HepG2 (cell line): ENCODE results near the gene KRTCAP3. TPM values are rescaled to one million over a fixed set of nuclear protein-coding genes. Genes with fewer than 3 reads are reported as not detected.

Source experiments
- CHCHD3 ChIP-seq: sonication (generic); formaldehyde crosslinking; IDR thresholded peaks from 2 replicates; pipeline ENCODE4 v1.8.0; 2022; ENCODE audit warnings: mild to moderate bottlenecking, missing genetic modification reagents, moderate library complexity
- CHD2 ChIP-seq: IDR thresholded peaks from 2 replicates; pipeline ENCODE4 v1.6.1; 2011; ENCODE audit warnings: low read depth, low read length, improper control_type of control experiment
- DMAP1 ChIP-seq: IDR thresholded peaks from 2 replicates; pipeline ENCODE4 v1.6.1; 2016
- FOXP1 ChIP-seq, 2 experiments: fragments of 450-650 bp in 1 of 2; IDR thresholded peaks; 2 replicates each; pipeline ENCODE4 v1.6.1; 2017 to 2018; ENCODE audit warnings: antibody characterized with exemption in 1 of 2
- HHEX ChIP-seq: IDR thresholded peaks from 2 replicates; pipeline ENCODE4 v1.6.1; 2016; ENCODE audit warnings: control low read depth
- KDM6A ChIP-seq: IDR thresholded peaks from 2 replicates; pipeline ENCODE4 v1.6.1; 2016; ENCODE audit warnings: low read depth
- LCORL ChIP-seq, 2 experiments: fragments of 450-650 bp in 1 of 2; sonication (generic) in 1 of 2; formaldehyde crosslinking in 1 of 2; IDR thresholded peaks; 2 replicates each; pipeline versions ENCODE4 v1.5.0 to v1.6.1; 2017 to 2020; ENCODE audit warnings: antibody characterized with exemption in 1 of 2, missing genetic modification reagents in 1 of 2
- MIXL1 ChIP-seq: IDR thresholded peaks from 2 replicates; pipeline ENCODE4 v1.6.1; 2016
- NFIC ChIP-seq: IDR thresholded peaks from 2 replicates; pipeline ENCODE4 v1.6.1; 2012; ENCODE audit warnings: mild to moderate bottlenecking, low read length, inconsistent platforms
- PTBP1 ChIP-seq: fragments of 200-400 bp; formaldehyde crosslinking; IDR thresholded peaks from 2 replicates; pipeline ENCODE4 v1.6.1; 2018; ENCODE audit warnings: low read length, low read depth; ENCODE audit not compliant: poor library complexity, severe bottlenecking
- ZFP41 ChIP-seq: sonication (generic); formaldehyde crosslinking; IDR thresholded peaks from 2 replicates; pipeline ENCODE4 v1.4.0; 2020; ENCODE audit warnings: mild to moderate bottlenecking, missing genetic modification reagents, borderline replicate concordance
- ZNF331 ChIP-seq: sonication (generic); formaldehyde crosslinking; IDR thresholded peaks from 2 replicates; pipeline ENCODE4 v1.4.0; 2020; ENCODE audit warnings: missing genetic modification reagents
- polyA plus RNA-seq, 8 experiments: library from polyadenylated mRNA; depleted of rRNA in 3 of 8; stranded (reverse) in 7 of 8; unstranded in 1 of 8; fragments of >200 nt; fragmentation: Illumina TruSeq in 4 of 8; extraction: Trizol in 4 of 8; gene quantifications; 2 replicates each; pipeline versions ENCODE4 v1.2.1 to v1.2.3, GENCODE V29; 2011 to 2016; ENCODE audit warnings: low read depth in 4 of 8, missing spikeins in 1 of 8, mixed read lengths in 1 of 8; ENCODE audit not compliant: insufficient read depth in 1 of 8
- total RNA-seq, 5 experiments: library from RNA; depleted of rRNA; stranded (reverse); fragments of >200 nt; fragmentation: Illumina TruSeq; extraction: Trizol; gene quantifications; 2 replicates each; pipeline ENCODE4 v1.2.3, GENCODE V29; 2016; ENCODE audit warnings: low read depth in 1 of 5
- TF ChIP-seq, protein P1 (sequence below): sonication (generic); formaldehyde crosslinking; IDR thresholded peaks from 2 replicates; pipeline ENCODE4 v1.4.0; 2020; ENCODE audit warnings: missing genetic modification reagents, borderline replicate concordance
- TF ChIP-seq, protein P2 (sequence below): sonication (generic); formaldehyde crosslinking; IDR thresholded peaks from 2 replicates; pipeline ENCODE4 v1.5.1; 2020; ENCODE audit warnings: missing genetic modification reagents, mild to moderate bottlenecking, borderline replicate concordance
- TF ChIP-seq, protein P3 (sequence below): sonication (generic); formaldehyde crosslinking; IDR thresholded peaks from 2 replicates; pipeline ENCODE4 v1.4.0; 2020; ENCODE audit warnings: missing genetic modification reagents, borderline replicate concordance
- TF ChIP-seq, protein P4 (sequence below), 2 experiments: sonication (generic) in 1 of 2; formaldehyde crosslinking in 1 of 2; IDR thresholded peaks; 2 replicates each; pipeline versions ENCODE4 v1.4.0 to v1.6.1; 2018 to 2020; ENCODE audit warnings: missing genetic modification reagents in 2 of 2, borderline replicate concordance in 1 of 2, low read depth in 1 of 2, mild to moderate bottlenecking in 1 of 2, missing biosample characterization in 1 of 2

KRTCAP3 gene
- total and polyA plus RNA-seq, 2 of the 13 experiments (the other 11 are each of a cell fraction or from before 2014, with no cell fraction given), result 2.1 to 4.5 TPM

DNA sequence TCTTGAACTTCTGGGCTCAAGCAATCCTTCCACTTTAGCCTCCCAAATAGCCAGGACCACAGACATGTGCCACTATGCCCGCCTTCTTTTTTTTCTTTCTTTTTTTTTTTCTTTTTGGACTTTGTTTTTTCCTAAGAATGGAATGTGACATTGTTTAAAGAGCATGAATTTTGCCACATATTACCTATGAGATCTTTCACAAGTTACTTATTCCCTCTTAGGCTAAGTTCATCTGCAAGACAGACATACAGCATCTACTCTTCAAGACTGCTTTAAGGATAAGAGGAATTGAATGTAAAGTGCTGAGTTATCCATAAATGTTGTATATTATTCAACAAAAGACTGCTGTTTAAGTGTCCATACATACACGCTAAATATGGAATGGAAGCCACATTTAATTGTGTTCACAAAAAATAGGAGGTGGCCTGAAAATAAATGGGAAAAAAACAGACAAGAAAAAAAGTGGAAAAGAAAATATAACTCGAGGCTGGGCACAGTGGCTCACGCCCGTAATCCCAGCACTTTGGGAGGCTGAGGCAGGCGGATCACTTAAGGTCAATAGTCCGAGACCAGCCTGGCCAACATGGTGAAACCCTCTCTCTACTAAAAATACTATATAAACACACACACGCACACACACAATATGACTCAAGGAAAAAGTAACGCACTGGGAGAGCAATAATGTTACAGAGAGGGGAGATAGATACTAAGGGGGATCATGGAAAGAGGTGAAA, 29.6 kb upstream of the KRTCAP3 start (continued):
- TF ChIP-seq, protein P1, sequence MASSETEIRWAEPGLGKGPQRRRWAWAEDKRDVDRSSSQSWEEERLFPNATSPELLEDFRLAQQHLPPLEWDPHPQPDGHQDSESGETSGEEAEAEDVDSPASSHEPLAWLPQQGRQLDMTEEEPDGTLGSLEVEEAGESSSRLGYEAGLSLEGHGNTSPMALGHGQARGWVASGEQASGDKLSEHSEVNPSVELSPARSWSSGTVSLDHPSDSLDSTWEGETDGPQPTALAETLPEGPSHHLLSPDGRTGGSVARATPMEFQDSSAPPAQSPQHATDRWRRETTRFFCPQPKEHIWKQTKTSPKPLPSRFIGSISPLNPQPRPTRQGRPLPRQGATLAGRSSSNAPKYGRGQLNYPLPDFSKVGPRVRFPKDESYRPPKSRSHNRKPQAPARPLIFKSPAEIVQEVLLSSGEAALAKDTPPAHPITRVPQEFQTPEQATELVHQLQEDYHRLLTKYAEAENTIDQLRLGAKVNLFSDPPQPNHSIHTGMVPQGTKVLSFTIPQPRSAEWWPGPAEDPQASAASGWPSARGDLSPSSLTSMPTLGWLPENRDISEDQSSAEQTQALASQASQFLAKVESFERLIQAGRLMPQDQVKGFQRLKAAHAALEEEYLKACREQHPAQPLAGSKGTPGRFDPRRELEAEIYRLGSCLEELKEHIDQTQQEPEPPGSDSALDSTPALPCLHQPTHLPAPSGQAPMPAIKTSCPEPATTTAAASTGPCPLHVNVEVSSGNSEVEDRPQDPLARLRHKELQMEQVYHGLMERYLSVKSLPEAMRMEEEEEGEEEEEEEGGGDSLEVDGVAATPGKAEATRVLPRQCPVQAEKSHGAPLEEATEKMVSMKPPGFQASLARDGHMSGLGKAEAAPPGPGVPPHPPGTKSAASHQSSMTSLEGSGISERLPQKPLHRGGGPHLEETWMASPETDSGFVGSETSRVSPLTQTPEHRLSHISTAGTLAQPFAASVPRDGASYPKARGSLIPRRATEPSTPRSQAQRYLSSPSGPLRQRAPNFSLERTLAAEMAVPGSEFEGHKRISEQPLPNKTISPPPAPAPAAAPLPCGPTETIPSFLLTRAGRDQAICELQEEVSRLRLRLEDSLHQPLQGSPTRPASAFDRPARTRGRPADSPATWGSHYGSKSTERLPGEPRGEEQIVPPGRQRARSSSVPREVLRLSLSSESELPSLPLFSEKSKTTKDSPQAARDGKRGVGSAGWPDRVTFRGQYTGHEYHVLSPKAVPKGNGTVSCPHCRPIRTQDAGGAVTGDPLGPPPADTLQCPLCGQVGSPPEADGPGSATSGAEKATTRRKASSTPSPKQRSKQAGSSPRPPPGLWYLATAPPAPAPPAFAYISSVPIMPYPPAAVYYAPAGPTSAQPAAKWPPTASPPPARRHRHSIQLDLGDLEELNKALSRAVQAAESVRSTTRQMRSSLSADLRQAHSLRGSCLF (CRISPR knock-in tag), result no peak
- no peak for TF ChIP-seq HHEX
- TF ChIP-seq DMAP1 (CRISPR knock-in tag), result peak; percentile 61; the same call in 1 of the 2 replicates
- peak; percentile 51; the same call in 1 of the 2 replicates for TF ChIP-seq NFIC
- 0 out of 2 replicates have a peak, but pooled peaks have one; percentile 54 for TF ChIP-seq FOXP1 (IDR thresholded peaks at IDR 0.05)
- TF ChIP-seq FOXP1 (CRISPR knock-in tag; IDR thresholded peaks at IDR 0.05), result peak; percentile 30; the same call in 1 of the 2 replicates
- no peak for TF ChIP-seq ZNF331 (CRISPR knock-in tag)
- TF ChIP-seq PTBP1, result no peak
- peak; percentile 68 for TF ChIP-seq LCORL (IDR thresholded peaks at IDR 0.05)
- no peak for TF ChIP-seq LCORL (CRISPR knock-in tag; IDR thresholded peaks at IDR 0.05)
- TF ChIP-seq, protein P2, sequence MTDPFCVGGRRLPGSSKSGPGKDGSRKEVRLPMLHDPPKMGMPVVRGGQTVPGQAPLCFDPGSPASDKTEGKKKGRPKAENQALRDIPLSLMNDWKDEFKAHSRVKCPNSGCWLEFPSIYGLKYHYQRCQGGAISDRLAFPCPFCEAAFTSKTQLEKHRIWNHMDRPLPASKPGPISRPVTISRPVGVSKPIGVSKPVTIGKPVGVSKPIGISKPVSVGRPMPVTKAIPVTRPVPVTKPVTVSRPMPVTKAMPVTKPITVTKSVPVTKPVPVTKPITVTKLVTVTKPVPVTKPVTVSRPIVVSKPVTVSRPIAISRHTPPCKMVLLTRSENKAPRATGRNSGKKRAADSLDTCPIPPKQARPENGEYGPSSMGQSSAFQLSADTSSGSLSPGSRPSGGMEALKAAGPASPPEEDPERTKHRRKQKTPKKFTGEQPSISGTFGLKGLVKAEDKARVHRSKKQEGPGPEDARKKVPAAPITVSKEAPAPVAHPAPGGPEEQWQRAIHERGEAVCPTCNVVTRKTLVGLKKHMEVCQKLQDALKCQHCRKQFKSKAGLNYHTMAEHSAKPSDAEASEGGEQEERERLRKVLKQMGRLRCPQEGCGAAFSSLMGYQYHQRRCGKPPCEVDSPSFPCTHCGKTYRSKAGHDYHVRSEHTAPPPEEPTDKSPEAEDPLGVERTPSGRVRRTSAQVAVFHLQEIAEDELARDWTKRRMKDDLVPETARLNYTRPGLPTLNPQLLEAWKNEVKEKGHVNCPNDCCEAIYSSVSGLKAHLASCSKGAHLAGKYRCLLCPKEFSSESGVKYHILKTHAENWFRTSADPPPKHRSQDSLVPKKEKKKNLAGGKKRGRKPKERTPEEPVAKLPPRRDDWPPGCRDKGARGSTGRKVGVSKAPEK (CRISPR knock-in tag), result no peak
- TF ChIP-seq KDM6A (CRISPR knock-in tag), result peak; percentile 39; the same call in 1 of the 2 replicates
- no peak for TF ChIP-seq CHD2
- TF ChIP-seq ZFP41 (CRISPR knock-in tag), result no peak
- TF ChIP-seq, protein P3, sequence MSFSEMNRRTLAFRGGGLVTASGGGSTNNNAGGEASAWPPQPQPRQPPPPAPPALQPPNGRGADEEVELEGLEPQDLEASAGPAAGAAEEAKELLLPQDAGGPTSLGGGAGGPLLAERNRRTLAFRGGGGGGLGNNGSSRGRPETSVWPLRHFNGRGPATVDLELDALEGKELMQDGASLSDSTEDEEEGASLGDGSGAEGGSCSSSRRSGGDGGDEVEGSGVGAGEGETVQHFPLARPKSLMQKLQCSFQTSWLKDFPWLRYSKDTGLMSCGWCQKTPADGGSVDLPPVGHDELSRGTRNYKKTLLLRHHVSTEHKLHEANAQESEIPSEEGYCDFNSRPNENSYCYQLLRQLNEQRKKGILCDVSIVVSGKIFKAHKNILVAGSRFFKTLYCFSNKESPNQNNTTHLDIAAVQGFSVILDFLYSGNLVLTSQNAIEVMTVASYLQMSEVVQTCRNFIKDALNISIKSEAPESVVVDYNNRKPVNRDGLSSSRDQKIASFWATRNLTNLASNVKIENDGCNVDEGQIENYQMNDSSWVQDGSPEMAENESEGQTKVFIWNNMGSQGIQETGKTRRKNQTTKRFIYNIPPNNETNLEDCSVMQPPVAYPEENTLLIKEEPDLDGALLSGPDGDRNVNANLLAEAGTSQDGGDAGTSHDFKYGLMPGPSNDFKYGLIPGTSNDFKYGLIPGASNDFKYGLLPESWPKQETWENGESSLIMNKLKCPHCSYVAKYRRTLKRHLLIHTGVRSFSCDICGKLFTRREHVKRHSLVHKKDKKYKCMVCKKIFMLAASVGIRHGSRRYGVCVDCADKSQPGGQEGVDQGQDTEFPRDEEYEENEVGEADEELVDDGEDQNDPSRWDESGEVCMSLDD (CRISPR knock-in tag), result no peak
- TF ChIP-seq, protein P4, sequence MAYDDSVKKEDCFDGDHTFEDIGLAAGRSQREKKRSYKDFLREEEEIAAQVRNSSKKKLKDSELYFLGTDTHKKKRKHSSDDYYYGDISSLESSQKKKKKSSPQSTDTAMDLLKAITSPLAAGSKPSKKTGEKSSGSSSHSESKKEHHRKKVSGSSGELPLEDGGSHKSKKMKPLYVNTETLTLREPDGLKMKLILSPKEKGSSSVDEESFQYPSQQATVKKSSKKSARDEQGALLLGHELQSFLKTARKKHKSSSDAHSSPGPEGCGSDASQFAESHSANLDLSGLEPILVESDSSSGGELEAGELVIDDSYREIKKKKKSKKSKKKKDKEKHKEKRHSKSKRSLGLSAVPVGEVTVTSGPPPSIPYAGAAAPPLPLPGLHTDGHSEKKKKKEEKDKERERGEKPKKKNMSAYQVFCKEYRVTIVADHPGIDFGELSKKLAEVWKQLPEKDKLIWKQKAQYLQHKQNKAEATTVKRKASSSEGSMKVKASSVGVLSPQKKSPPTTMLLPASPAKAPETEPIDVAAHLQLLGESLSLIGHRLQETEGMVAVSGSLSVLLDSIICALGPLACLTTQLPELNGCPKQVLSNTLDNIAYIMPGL (CRISPR knock-in tag; IDR thresholded peaks at IDR 0.05; ENCODE audit: borderline replicate concordance in 1 of 2, low read depth in 1 of 2), result 0 out of 4 replicates have a peak, but pooled peaks of 1 of the 2 experiments have one; percentile 10
- peak; percentile 38; the same call in 1 of the 2 replicates for TF ChIP-seq MIXL1 (CRISPR knock-in tag)
- no peak for TF ChIP-seq CHCHD3 (CRISPR knock-in tag)
